GM23338 (cell line): ENCODE measurements around the gene VRK1. TPM values are rescaled to one million over a fixed set of nuclear protein-coding genes. Genes with fewer than 3 reads are reported as not detected.

Source experiments
- ATAC-seq: fragments of 200-7000 bp; cut with Tn5 transposase; 3 replicates; pipeline ENCODE4 v1.9.1; 2020
- DNase-seq: peaks from one replicate; pipeline ENCODE4 v3.0.0-alpha.2; 2015; ENCODE audit warnings: low spot score
- H2AFZ ChIP-seq: fragments of 200-600 bp; sonication (generic); 2 replicates; pipeline ENCODE4 v1.8.0; 2016; ENCODE audit warnings: antibody characterized with exemption, mild to moderate bottlenecking, moderate library complexity
- H3F3A ChIP-seq: fragments of 200-600 bp; sonication (generic); replicated peaks from 2 replicates; pipeline ENCODE4 v1.8.0; 2017; ENCODE audit warnings: antibody characterized with exemption, mixed run types, low read depth
- H3K27ac ChIP-seq: fragments of 200-600 bp; sonication (generic); 2 replicates; pipeline ENCODE4 v1.6.1; 2016; ENCODE audit warnings: low read depth
- H3K27me3 ChIP-seq: fragments of 200-600 bp; sonication (generic); 2 replicates; pipeline ENCODE4 v1.8.0; 2016; ENCODE audit warnings: mild to moderate bottlenecking, mixed run types, moderate library complexity; ENCODE audit not compliant: insufficient read depth
- H3K36me3 ChIP-seq: fragments of 200-600 bp; sonication (generic); 2 replicates; pipeline ENCODE4 v1.8.0; 2016; ENCODE audit warnings: mild to moderate bottlenecking; ENCODE audit not compliant: insufficient read depth
- H3K4me1 ChIP-seq: fragments of 200-600 bp; sonication (generic); 2 replicates; pipeline ENCODE4 v1.8.0; 2016; ENCODE audit warnings: mild to moderate bottlenecking, moderate library complexity; ENCODE audit not compliant: insufficient read depth
- H3K4me2 ChIP-seq: fragments of 200-600 bp; sonication (generic); 2 replicates; pipeline ENCODE4 v1.7.1; 2017; ENCODE audit warnings: mixed run types
- H3K4me3 ChIP-seq: fragments of 200-600 bp; sonication (generic); 2 replicates; pipeline ENCODE4 v1.6.1; 2016; ENCODE audit warnings: mixed run types
- H3K79me2 ChIP-seq: fragments of 200-600 bp; sonication (generic); replicated peaks from 2 replicates; pipeline ENCODE4 v1.8.0; 2017; ENCODE audit warnings: mild to moderate bottlenecking; ENCODE audit not compliant: insufficient read depth
- H3K9me2 ChIP-seq: fragments of 200-600 bp; sonication (generic); 2 replicates; pipeline ENCODE4 v1.8.0; 2017; ENCODE audit not compliant: insufficient read depth
- H4K20me1 ChIP-seq: fragments of 200-600 bp; sonication (generic); replicated peaks from 2 replicates; pipeline ENCODE4 v1.8.0; 2017; ENCODE audit warnings: mild to moderate bottlenecking; ENCODE audit not compliant: insufficient read depth
- H3K27ac Mint-ChIP-seq: 2 replicates; pipeline ENCODE4 v1.8.0; 2020; ENCODE audit warnings: inconsistent platforms, mild to moderate bottlenecking, moderate library complexity, mixed read lengths
- H3K27me3 Mint-ChIP-seq: 3 replicates; pipeline ENCODE4 v1.8.0; 2022; ENCODE audit warnings: low read depth, mild to moderate bottlenecking, moderate library complexity, mixed read lengths, inconsistent platforms; ENCODE audit not compliant: insufficient read depth, poor library complexity
- H3K36me3 Mint-ChIP-seq: 3 replicates; pipeline ENCODE4 v1.8.0; 2021; ENCODE audit warnings: low read depth, mild to moderate bottlenecking, inconsistent platforms, moderate library complexity, mixed read lengths
- H3K4me1 Mint-ChIP-seq: 3 replicates; pipeline ENCODE4 v1.8.0; 2020; ENCODE audit warnings: mild to moderate bottlenecking, inconsistent platforms, mixed read lengths
- H3K4me3 Mint-ChIP-seq: 3 replicates; pipeline ENCODE4 v1.8.0; 2021; ENCODE audit warnings: moderate library complexity, mild to moderate bottlenecking, inconsistent platforms, mixed read lengths
- H3K9me3 Mint-ChIP-seq: 3 replicates; pipeline ENCODE4 v1.8.0; 2020; ENCODE audit warnings: moderate library complexity, mild to moderate bottlenecking, inconsistent platforms, mixed read lengths
- CREB1 ChIP-seq: fragments of 250-450 bp; sonication (Bioruptor Pico); IDR thresholded peaks from 2 replicates; pipeline ENCODE4 v1.5.0; 2020; ENCODE audit warnings: low read depth, mild to moderate bottlenecking, moderate library complexity
- CTCF ChIP-seq, 2 experiments: fragments of 200-600 bp in 1 of 2; sonication (generic) in 1 of 2; conservative IDR thresholded peaks; 2 replicates each; pipeline versions ENCODE4 v1.5.1 to v1.6.1; 2016 to 2017; ENCODE audit warnings: antibody characterized with exemption in 2 of 2, low read depth in 2 of 2, mild to moderate bottlenecking in 2 of 2, moderate library complexity in 1 of 2
- EZH2phosphoT487 ChIP-seq: fragments of 200-600 bp; sonication (generic); IDR thresholded peaks from one replicate; pipeline ENCODE4 v1.8.1; 2018; ENCODE audit warnings: antibody characterized with exemption; ENCODE audit not compliant: unreplicated experiment
- JUNB ChIP-seq: IDR thresholded peaks from one replicate; pipeline ENCODE4 v1.6.1; 2016; ENCODE audit warnings: antibody characterized with exemption; ENCODE audit not compliant: unreplicated experiment
- NANOG ChIP-seq: IDR thresholded peaks from 2 replicates; pipeline ENCODE4 v1.6.1; 2016; ENCODE audit warnings: antibody characterized with exemption, borderline replicate concordance
- POLR2AphosphoS5 ChIP-seq: IDR thresholded peaks from 2 replicates; pipeline ENCODE4 v1.6.1; 2016; ENCODE audit warnings: antibody characterized with exemption, low read depth
- REST ChIP-seq: IDR thresholded peaks from one replicate; pipeline ENCODE4 v1.6.1; 2018; ENCODE audit warnings: antibody characterized with exemption; ENCODE audit not compliant: unreplicated experiment
- ZNF114 ChIP-seq: fragments of 250-450 bp; sonication (Bioruptor Pico); IDR thresholded peaks from 2 replicates; pipeline ENCODE4 v1.5.0; 2020; ENCODE audit warnings: mild to moderate bottlenecking, moderate library complexity
- polyA plus RNA-seq: library from polyadenylated mRNA; unstranded; fragments of >200 nt; fragmentation: Nextera tagmentation; extraction: Ambion mirVana; gene quantifications from 2 replicates; pipeline ENCODE4 v1.2.1, GENCODE V29; 2016
- total RNA-seq: library from RNA; depleted of rRNA; stranded (reverse); fragments of >200 nt; shearing (Covaris generic); gene quantifications from 2 replicates; pipeline ENCODE4 v1.2.3, GENCODE V29; 2014

VRK1 gene
- total and polyA plus RNA-seq, 2 experiments from 2014 or later = 83.8 to 119 TPM

- Histone ChIP-seq H2AFZ (no peak overlapping the region), H3K36me3 (no peaks in the 10 kb centered on the region), H3K4me2 (no peak overlapping the region), H3K9me2 (no peaks in the 10 kb centered on the region), H3F3A (no peaks in the 10 kb centered on the region), H3K79me2 (no peaks in the 10 kb centered on the region), H3K4me1 (peaks cover 5% of the 10 kb centered on the region; the same call in 1 of the 2 replicates), H3K27ac (no peak overlapping the region), H3K4me3 (no peak overlapping the region), H3K27me3 (no peaks in the 10 kb centered on the region), H4K20me1 (no peaks in the 10 kb centered on the region)
- no peak overlapping the region for H3K4me3 Mint-ChIP-seq
- ATAC-seq (no peak), DNase-seq (no peak)
- H3K27me3 Mint-ChIP-seq = peaks cover 6% of the 10 kb centered on the region
- peaks cover 21% of the 10 kb centered on the region for H3K9me3 Mint-ChIP-seq
- no peak overlapping the region for H3K27ac Mint-ChIP-seq
- peaks cover 22% of the 10 kb centered on the region for H3K36me3 Mint-ChIP-seq
- no peak for TF ChIP-seq CREB1
- peaks cover 5% of the 10 kb centered on the region; the same call in 2 of the 3 replicates for H3K4me1 Mint-ChIP-seq
Observed at GRCh38 chr14:96926001-96926400, 128.8 kb downstream of the VRK1 start.

- Mint-ChIP-seq H3K4me3 (no peak overlapping the region), H3K27me3 (peaks cover 5% of the 10 kb centered on the region), H3K4me1 (peaks cover 5% of the 10 kb centered on the region; the same call in 2 of the 3 replicates), H3K36me3 (peaks cover 4% of the 10 kb centered on the region; the same call in 2 of the 3 replicates), H3K27ac (no peak overlapping the region), H3K9me3 (no peaks in the 10 kb centered on the region)
- Histone ChIP-seq H3K36me3 (no peaks in the 10 kb centered on the region), H3F3A (no peaks in the 10 kb centered on the region), H3K79me2 (no peaks in the 10 kb centered on the region), H3K27me3 (no peaks in the 10 kb centered on the region), H2AFZ (no peak overlapping the region), H3K27ac (no peak overlapping the region), H3K9me2 (no peaks in the 10 kb centered on the region), H3K4me3 (no peak overlapping the region), H3K4me1 (peaks cover 5% of the 10 kb centered on the region; the same call in 1 of the 2 replicates), H3K4me2 (no peak overlapping the region), H4K20me1 (no peaks in the 10 kb centered on the region)
- DNase-seq (no peak), ATAC-seq (no peak)
- TF ChIP-seq CTCF (conservative IDR thresholded peaks at IDR 0.05; ENCODE audit: low read depth in 2 of 2) = no peak
- no peak for TF ChIP-seq EZH2phosphoT487
- TF ChIP-seq JUNB = no peak
- no peak for TF ChIP-seq NANOG
Observed at GRCh38 chr14:96928779-96929380, 131.7 kb downstream of the VRK1 start.

GRCh38 chr14:96929950-96930349, 132.8 kb downstream of the VRK1 start:
- Mint-ChIP-seq H3K36me3 (no peaks in the 10 kb centered on the region; the same call in 2 of the 3 replicates), H3K4me1 (peaks cover 2% of the 10 kb centered on the region; the same call in 1 of the 3 replicates), H3K4me3 (no peak overlapping the region), H3K27ac (no peak overlapping the region), H3K27me3 (peaks cover 5% of the 10 kb centered on the region), H3K9me3 (no peaks in the 10 kb centered on the region)
- no peak overlapping the region for H3K4me2 ChIP-seq
- no peaks in the 10 kb centered on the region for H3F3A ChIP-seq
- ATAC-seq (no peak), DNase-seq (no peak)
- no peak overlapping the region for H2AFZ ChIP-seq
- peaks cover 1% of the 10 kb centered on the region; the same call in 1 of the 2 replicates for H3K4me1 ChIP-seq
- no peaks in the 10 kb centered on the region for H3K9me2 ChIP-seq
- no peaks in the 10 kb centered on the region for H3K79me2 ChIP-seq
- H3K27me3 ChIP-seq = no peaks in the 10 kb centered on the region
- H4K20me1 ChIP-seq = no peaks in the 10 kb centered on the region
- no peak overlapping the region for H3K4me3 ChIP-seq
- H3K36me3 ChIP-seq = no peaks in the 10 kb centered on the region
- no peak overlapping the region for H3K27ac ChIP-seq
- TF ChIP-seq ZNF114 (CRISPR knock-in tag) = no peak
- TF ChIP-seq POLR2AphosphoS5 = no peak
- TF ChIP-seq REST = no peak
